Fibroblast of lung (primary cell): ENCODE measurements around the gene CACNA1F. TPM values are rescaled to one million over a fixed set of nuclear protein-coding genes. Genes with fewer than 3 reads are reported as not detected.

Experiments used
- DNase-seq, 2 donors: peaks; one replicate each; pipeline versions ENCODE4 v3.0.0 to v3.0.0-alpha.2; 2010; ENCODE audit warnings: low read depth in 2 of 2
- H2AFZ ChIP-seq: 2 replicates; pipeline ENCODE4 v1.5.1; 2012; ENCODE audit warnings: low read length, control low read depth, inconsistent platforms
- H3K27ac ChIP-seq: 2 replicates; pipeline ENCODE4 v1.5.1; 2011; ENCODE audit warnings: low read length, control low read depth; ENCODE audit not compliant: insufficient read depth
- H3K27me3 ChIP-seq: 2 replicates; pipeline ENCODE4 v1.5.1; 2011; ENCODE audit warnings: mild to moderate bottlenecking, low read length; ENCODE audit not compliant: control insufficient read depth, insufficient read depth
- H3K36me3 ChIP-seq: 2 replicates; pipeline ENCODE4 v1.5.1; 2011; ENCODE audit warnings: low read length; ENCODE audit not compliant: control insufficient read depth, insufficient read depth
- H3K4me1 ChIP-seq: 2 replicates; pipeline ENCODE4 v1.5.1; 2011; ENCODE audit warnings: low read length; ENCODE audit not compliant: control insufficient read depth, insufficient read depth; ENCODE audit errors: extremely low read depth
- H3K4me2 ChIP-seq: 2 replicates; pipeline ENCODE4 v1.5.1; 2011; ENCODE audit warnings: low read length, control low read depth; ENCODE audit not compliant: insufficient read depth; ENCODE audit errors: extremely low read depth
- H3K4me3 ChIP-seq, 4 experiments: fragments of 200-600 bp in 1 of 4; sonication (generic) in 1 of 4; replicated peaks in 1 of 4; 2 replicates each; pipeline ENCODE4 v1.5.1; 2011 to 2016; ENCODE audit warnings: low read length in 4 of 4, low read depth in 3 of 4, mild to moderate bottlenecking in 3 of 4, control low read depth in 2 of 4, inconsistent platforms in 1 of 4, mixed read lengths in 1 of 4; ENCODE audit not compliant: insufficient read depth in 1 of 4; ENCODE audit errors: control extremely low read depth in 1 of 4
- H3K79me2 ChIP-seq: 2 replicates; pipeline ENCODE4 v1.5.1; 2012; ENCODE audit warnings: mild to moderate bottlenecking, low read length, inconsistent platforms; ENCODE audit not compliant: control insufficient read depth, insufficient read depth
- H3K9ac ChIP-seq: 2 replicates; pipeline ENCODE4 v1.5.1; 2011; ENCODE audit warnings: mild to moderate bottlenecking, low read length, control low read depth; ENCODE audit not compliant: insufficient read depth
- H3K9me3 ChIP-seq: 2 replicates; pipeline ENCODE4 v1.5.1; 2012; ENCODE audit warnings: low read depth, low read length; ENCODE audit not compliant: control insufficient read depth, insufficient read depth
- H4K20me1 ChIP-seq: 2 replicates; pipeline ENCODE4 v1.5.1; 2011; ENCODE audit warnings: low read length; ENCODE audit not compliant: control insufficient read depth, insufficient read depth; ENCODE audit errors: extremely low read depth
- EZH2 ChIP-seq: IDR thresholded peaks from 2 replicates; pipeline ENCODE4 v1.5.1; 2012; ENCODE audit warnings: low read length, control low read depth, mild to moderate bottlenecking; ENCODE audit errors: missing control alignments
- polyA plus RNA-seq, 2 donors: library from polyadenylated mRNA; depleted of rRNA in 1 of 2; stranded (reverse) in 1 of 2; unstranded in 1 of 2; fragments of >200 nt; gene quantifications; 2 replicates each; pipeline ENCODE4 v1.2.1, GENCODE V29; 2011 to 2012; ENCODE audit warnings: missing spikeins in 1 of 2
- total RNA-seq: library from RNA; depleted of rRNA; stranded (reverse); fragments of >200 nt; gene quantifications from 2 replicates; pipeline ENCODE4 v1.2.1, GENCODE V29; 2014
- TF ChIP-seq, protein P1 (sequence below), 2 donors: IDR thresholded peaks in 1 of 2; conservative IDR thresholded peaks in 1 of 2; 1 replicate in 1 of 2; 2 replicates in 1 of 2; pipeline ENCODE4 v1.5.1; 2011 to 2012; ENCODE audit warnings: low read length in 2 of 2, control low read depth in 1 of 2, inconsistent platforms in 1 of 2, low read depth in 1 of 2, mild to moderate bottlenecking in 1 of 2

The CACNA1F gene
- total and polyA plus RNA-seq, 2 donors (not counting 1 experiment from before 2014, with no cell fraction given): 0.17 TPM; not detected in 1

DNA sequence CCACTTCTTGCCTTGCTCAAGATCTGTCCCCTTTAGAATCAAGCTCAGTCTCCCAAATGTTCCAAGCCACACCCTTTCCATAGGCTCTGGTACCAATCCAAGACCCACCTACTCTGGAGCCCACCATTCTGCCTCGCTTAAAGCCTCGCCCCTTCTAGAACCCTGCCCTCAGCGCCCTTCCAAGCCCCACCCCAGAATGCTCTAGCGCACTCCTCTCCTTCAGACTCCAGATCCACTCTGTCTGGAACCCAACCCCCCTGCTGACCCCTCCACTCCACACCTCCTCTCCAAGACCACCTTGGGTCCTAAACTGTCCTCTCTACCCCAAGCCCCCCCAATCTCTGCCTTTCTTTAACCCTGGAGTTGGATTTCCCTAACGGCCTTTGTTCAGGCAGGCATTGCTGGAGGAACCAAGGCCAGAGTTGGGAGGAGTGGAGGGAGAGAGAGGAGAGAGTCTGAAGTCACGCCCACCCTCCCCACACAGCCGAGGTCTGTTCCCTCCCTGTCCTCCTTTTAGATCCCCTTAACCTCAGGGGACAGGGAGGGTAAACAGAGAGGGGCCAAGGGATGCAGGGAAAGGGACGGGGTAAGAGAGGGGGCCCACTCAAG lies 44.6 kb downstream of the CACNA1F start:
- no peaks in the 10 kb centered on the region for H3K36me3 ChIP-seq
- H3K4me2 ChIP-seq: no peak overlapping the region
- no peak overlapping the region for H2AFZ ChIP-seq
- no peaks in the 10 kb centered on the region for H4K20me1 ChIP-seq
- TF ChIP-seq, protein P1, sequence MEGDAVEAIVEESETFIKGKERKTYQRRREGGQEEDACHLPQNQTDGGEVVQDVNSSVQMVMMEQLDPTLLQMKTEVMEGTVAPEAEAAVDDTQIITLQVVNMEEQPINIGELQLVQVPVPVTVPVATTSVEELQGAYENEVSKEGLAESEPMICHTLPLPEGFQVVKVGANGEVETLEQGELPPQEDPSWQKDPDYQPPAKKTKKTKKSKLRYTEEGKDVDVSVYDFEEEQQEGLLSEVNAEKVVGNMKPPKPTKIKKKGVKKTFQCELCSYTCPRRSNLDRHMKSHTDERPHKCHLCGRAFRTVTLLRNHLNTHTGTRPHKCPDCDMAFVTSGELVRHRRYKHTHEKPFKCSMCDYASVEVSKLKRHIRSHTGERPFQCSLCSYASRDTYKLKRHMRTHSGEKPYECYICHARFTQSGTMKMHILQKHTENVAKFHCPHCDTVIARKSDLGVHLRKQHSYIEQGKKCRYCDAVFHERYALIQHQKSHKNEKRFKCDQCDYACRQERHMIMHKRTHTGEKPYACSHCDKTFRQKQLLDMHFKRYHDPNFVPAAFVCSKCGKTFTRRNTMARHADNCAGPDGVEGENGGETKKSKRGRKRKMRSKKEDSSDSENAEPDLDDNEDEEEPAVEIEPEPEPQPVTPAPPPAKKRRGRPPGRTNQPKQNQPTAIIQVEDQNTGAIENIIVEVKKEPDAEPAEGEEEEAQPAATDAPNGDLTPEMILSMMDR (conservative IDR thresholded peaks at IDR 0.05 in 1 of 2, IDR thresholded peaks at IDR 0.05 in 1 of 2; ENCODE audit: low read depth in 1 of 2, low read length in 2 of 2): no peak
- no peak for TF ChIP-seq EZH2
- no peak overlapping the region for H3K27ac ChIP-seq
- H3K4me1 ChIP-seq: peaks cover 2% of the 10 kb centered on the region
- no peaks in the 10 kb centered on the region for H3K27me3 ChIP-seq
- no peak for DNase-seq
- no peaks in the 10 kb centered on the region for H3K79me2 ChIP-seq
- no peak overlapping the region for H3K9ac ChIP-seq
- no peaks in the 10 kb centered on the region for H3K9me3 ChIP-seq
- no peak overlapping the region for H3K4me3 ChIP-seq

DNA sequence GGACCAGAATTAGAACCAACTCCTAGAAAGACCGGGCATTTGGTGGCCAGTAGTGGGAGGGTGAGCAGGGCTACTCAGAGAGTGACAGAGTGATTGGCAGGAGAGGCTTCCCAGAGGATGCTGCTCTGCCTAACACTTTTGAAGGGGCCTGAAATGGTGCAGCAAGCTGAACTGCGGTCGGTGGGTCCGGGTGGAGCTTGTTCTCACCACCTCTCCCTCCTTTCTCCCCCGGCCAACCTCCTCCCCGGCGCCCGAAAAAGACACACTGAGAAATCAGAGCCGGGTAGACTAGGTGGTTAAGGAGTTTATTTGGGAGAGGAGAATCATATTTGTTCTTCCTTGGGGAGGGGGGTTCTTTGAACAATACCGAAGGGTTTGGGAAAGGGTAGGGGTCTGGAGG lies 45.6 kb downstream of the CACNA1F start:
- Histone ChIP-seq H3K4me1 (peaks cover 2% of the 10 kb centered on the region), H3K79me2 (no peaks in the 10 kb centered on the region), H3K27ac (no peak overlapping the region), H2AFZ (no peak overlapping the region), H4K20me1 (no peaks in the 10 kb centered on the region), H3K4me2 (no peak overlapping the region), H3K36me3 (no peaks in the 10 kb centered on the region), H3K4me3 (no peak overlapping the region), H3K9me3 (no peaks in the 10 kb centered on the region), H3K9ac (no peak overlapping the region), H3K27me3 (no peaks in the 10 kb centered on the region)
- no peak for TF ChIP-seq EZH2
- TF ChIP-seq, protein P1 (conservative IDR thresholded peaks at IDR 0.05 in 1 of 2, IDR thresholded peaks at IDR 0.05 in 1 of 2; ENCODE audit: low read depth in 1 of 2, low read length in 2 of 2): no peak
- DNase-seq: no peak

DNA sequence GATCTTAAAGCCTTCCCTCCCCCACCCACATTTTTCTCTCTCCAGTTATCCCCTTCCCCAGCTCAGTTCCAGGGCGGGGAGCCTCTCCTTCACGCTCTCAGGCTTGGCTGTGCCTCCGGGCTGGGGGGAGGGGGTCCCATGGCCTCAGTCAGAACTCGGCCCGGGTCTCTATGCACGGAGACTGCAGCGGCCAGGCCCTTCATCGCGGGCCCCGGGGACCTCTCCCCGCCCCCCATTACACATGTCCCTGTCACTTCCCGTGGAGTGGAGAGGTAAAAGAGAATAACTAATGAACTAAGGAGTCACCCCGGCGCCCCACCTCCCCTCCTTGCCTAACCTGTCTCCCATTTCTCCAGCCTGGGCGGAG lies 46.1 kb downstream of the CACNA1F start:
- Histone ChIP-seq H3K9me3 (no peaks in the 10 kb centered on the region), H2AFZ (no peak overlapping the region), H4K20me1 (no peaks in the 10 kb centered on the region), H3K4me2 (no peak overlapping the region), H3K4me3 (no peak overlapping the region), H3K79me2 (no peaks in the 10 kb centered on the region), H3K27me3 (no peaks in the 10 kb centered on the region), H3K36me3 (no peaks in the 10 kb centered on the region), H3K4me1 (peaks cover 2% of the 10 kb centered on the region), H3K9ac (no peak overlapping the region), H3K27ac (no peak overlapping the region)
- no peak for TF ChIP-seq EZH2
- TF ChIP-seq, protein P1 (conservative IDR thresholded peaks at IDR 0.05 in 1 of 2, IDR thresholded peaks at IDR 0.05 in 1 of 2; ENCODE audit: low read depth in 1 of 2, low read length in 2 of 2): no peak
- DNase-seq: no peak
